GM10248 (cell line): ENCODE measurements around the gene GASK1B.

ENCODE experiments used
- CTCF ChIA-PET: fragments of 300-600 bp; sonication (Branson Sonifier 250); formaldehyde crosslinking; extraction: SDS; loops from one replicate; lab custom pipeline; 2021; ENCODE audit warnings: antibody characterized with exemption; lab: Yijun Ruan, JAX
- POLR2A ChIA-PET: fragments of 350-650 bp; sonication (Branson Sonifier 250); formaldehyde crosslinking; extraction: SDS; loops from one replicate; lab custom pipeline; 2020; ENCODE audit warnings: antibody characterized with exemption; lab: Yijun Ruan, JAX
- DNase-seq: peaks from one replicate; pipeline ENCODE4 v3.0.0; 2012; ENCODE audit errors: extremely low spot score
- TF ChIP-seq, protein P1 (sequence below): IDR thresholded peaks from 2 replicates; pipeline ENCODE4 v1.5.1; 2012; ENCODE audit warnings: mild to moderate bottlenecking, low read depth; ENCODE audit errors: extremely low read depth, missing control alignments, control extremely low read depth

GASK1B gene

GRCh38 chr4:158172261-158173258, at the start of gene GASK1B:
Gene GASK1B (minus strand): TSS chr4:158173025. CDS start chr4:158171375, 1,650 bp downstream.
- peak; percentile 37 for DNase-seq
- CTCF ChIA-PET = interaction anchor here (0.7 to 4.0 kb wide), 10 partner anchors 9 to 182 kb away, joined by 3 to 21 read pairs (median 4); no protein-coding TSS in a partner anchor
- POLR2A ChIA-PET = no interaction called here
- TF ChIP-seq, protein P1, sequence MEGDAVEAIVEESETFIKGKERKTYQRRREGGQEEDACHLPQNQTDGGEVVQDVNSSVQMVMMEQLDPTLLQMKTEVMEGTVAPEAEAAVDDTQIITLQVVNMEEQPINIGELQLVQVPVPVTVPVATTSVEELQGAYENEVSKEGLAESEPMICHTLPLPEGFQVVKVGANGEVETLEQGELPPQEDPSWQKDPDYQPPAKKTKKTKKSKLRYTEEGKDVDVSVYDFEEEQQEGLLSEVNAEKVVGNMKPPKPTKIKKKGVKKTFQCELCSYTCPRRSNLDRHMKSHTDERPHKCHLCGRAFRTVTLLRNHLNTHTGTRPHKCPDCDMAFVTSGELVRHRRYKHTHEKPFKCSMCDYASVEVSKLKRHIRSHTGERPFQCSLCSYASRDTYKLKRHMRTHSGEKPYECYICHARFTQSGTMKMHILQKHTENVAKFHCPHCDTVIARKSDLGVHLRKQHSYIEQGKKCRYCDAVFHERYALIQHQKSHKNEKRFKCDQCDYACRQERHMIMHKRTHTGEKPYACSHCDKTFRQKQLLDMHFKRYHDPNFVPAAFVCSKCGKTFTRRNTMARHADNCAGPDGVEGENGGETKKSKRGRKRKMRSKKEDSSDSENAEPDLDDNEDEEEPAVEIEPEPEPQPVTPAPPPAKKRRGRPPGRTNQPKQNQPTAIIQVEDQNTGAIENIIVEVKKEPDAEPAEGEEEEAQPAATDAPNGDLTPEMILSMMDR = peak; percentile 54

GRCh38 chr4:158219623-158220022, 46.8 kb upstream of the GASK1B start:
- CTCF ChIA-PET = interaction anchor here (0.9 to 2.4 kb wide), 2 partner anchors 15 to 17 kb away, joined by 3 to 6 read pairs; no protein-coding TSS in a partner anchor
- POLR2A ChIA-PET = no interaction called here
- no peak for DNase-seq
- TF ChIP-seq, protein P1 = no peak

- POLR2A ChIA-PET = no interaction called here
- CTCF ChIA-PET = interaction anchor here (1.8 kb wide), 1 partner anchor 25 kb away, joined by 3 read pairs; no protein-coding TSS in a partner anchor
- TF ChIP-seq, protein P1 = no peak
- no peak for DNase-seq
Measured at GRCh38 chr4:158217763-158218162, 44.9 kb upstream of the GASK1B start.

DNA sequence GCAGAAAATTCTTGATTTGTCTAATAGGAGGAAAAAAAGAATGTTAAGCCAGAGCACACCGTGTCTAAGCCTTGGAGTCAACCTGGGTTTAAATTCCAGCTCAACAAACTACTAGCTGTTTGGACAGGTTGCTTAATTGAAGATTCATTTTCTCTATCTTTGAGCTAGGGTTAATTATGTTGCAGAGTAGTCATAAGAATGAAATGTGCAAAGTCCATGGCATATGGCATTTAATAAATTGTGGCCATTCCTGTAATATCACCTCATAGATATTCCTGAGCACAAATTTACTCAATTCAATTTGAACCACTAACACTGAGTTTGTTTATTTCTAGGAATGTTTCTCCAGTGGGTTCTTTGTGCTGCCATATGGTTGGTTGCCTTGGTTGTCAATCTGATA, 42.0 kb upstream of the GASK1B start:
- ChIA-PET CTCF (interaction anchor here (0.8 to 1.9 kb wide), 3 partner anchors 9 to 13 kb away, joined by 3 to 5 read pairs (median 4); no protein-coding TSS in a partner anchor), POLR2A (no interaction called here)
- TF ChIP-seq, protein P1 = no peak
- DNase-seq = no peak

DNA sequence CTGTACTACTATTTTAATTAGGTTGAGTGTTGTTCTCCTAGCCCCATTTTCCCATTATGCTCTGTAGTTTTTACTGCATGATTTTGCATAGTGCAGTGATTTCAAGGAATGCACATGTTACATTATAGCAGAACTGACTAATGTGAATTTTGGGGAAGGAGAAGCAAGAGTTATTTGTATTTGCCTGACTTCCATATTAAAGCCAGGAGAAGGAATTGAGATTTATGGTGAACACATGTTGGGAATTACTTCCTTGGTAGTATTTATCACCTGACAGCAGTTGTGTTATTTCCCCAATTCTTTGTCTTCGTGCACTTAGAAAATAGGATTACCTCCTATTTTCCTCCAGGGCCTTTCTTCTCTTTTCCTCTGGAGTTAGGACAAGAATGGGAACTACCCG, 40.6 kb upstream of the GASK1B start:
- ChIA-PET CTCF (interaction anchor here (1.9 to 2.3 kb wide), 2 partner anchors 12 to 42 kb away, joined by 5 to 8 read pairs; no protein-coding TSS in a partner anchor), POLR2A (no interaction called here)
- TF ChIP-seq, protein P1 = no peak
- no peak for DNase-seq

- no peak for DNase-seq
- ChIA-PET POLR2A (no interaction called here), CTCF (interaction anchor here (1.0 to 2.9 kb wide), 2 partner anchors 14 to 18 kb away, joined by 4 to 20 read pairs; no protein-coding TSS in a partner anchor)
- TF ChIP-seq, protein P1 = no peak
Measured at GRCh38 chr4:158211222-158211621, 38.4 kb upstream of the GASK1B start.
